Epithelial cell of alveolus of lung (primary cell): ENCODE measurements around the gene OXSR1. TPM values are rescaled to one million over a fixed set of nuclear protein-coding genes. Genes with fewer than 3 reads are reported as not detected.

ENCODE experiments used
- total RNA-seq: library from RNA; depleted of rRNA; stranded (reverse); fragments of >200 nt; gene quantifications from 2 replicates; pipeline ENCODE4 v1.2.1, GENCODE V29; 2015

The OXSR1 gene
- 23.2 and 41.9 TPM in 2 replicates for total RNA-seq

DNA sequence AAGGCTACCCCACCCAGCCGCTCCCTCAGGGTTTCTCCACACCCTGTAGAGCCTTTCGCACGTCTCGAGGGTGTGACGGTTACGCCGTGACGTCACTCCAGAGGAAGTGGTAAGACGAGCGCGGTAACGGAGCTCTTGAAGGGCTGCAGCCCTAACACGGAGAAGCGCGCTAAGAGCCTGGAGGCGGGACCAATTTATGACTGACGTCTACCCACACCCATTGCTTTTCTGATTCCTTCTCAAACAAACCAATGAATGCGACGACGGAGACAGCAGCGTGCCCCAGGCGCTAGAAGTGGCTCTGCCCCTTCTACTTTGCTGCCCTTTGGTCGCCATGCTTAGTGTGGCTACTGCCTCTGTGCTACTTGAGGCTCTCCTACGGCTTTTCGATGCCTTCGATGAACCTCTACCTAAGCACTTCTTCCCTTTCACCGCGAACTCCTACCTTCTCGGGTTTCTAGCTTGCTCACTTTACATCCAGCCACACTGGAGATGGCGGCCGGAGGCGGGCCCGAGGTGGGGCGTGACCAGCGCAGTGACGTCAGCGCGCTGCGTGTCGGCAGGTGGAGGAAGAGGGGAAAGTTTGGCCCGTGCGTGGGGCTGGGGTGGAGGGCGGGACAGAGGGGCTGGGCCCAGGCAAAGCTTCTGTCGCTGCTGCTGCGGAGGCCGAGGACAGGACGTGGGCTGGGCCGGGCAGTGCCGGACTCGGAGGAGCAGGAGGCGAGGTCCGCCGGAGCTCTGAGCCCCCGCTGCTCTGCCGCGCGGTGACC, at the start of gene OXSR1:
OXSR1 (plus strand) TSS at position 586 of the 770 bp plus-strand sequence. CDS start 340 bp downstream, outside the sequence.

DNA sequence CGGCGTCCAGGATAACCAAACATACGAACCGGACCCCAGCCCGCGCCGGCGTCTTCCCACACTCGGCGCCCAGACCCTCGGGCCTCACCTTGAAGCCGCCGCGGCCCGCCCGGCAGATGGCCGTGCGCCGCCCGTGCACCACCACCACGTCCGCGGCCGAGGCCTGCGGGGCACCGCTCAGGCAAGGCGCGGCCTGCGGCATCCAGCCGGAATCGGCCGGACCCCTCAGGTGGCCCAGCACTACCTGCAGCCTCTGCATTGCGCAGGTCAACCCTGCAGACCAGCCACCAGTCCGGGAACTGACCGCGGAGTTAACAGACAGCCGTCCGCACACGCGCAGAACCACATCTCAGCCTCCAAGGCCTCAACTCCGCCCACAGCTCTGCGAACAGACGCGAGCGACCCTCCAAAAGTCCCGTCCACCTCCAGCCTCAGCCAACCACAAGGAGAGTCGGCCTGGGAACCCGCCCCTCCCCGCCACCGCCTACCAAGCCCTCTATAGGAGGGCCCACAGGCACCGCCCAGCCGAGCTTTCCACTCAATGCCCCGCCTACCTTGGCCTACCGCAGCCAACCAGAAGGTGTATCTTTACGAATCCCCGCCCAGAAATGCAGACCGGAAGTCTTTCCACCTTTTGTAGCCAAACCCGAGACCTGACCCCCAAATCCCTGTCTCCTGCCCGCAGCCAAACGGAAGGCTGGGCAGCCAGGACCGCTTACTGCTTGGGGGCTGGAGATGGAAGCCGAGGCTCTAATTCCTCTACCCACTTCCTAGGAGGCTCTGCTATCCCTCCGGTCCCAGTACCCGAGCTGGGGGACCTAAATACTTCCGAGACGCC, 28.3 kb upstream of the OXSR1 start, which contains the start of gene ACAA1:
ACAA1 (minus strand) TSS at position 351 of the 838 bp plus-strand sequence; CDS start at position 259, 92 bp downstream.

DNA sequence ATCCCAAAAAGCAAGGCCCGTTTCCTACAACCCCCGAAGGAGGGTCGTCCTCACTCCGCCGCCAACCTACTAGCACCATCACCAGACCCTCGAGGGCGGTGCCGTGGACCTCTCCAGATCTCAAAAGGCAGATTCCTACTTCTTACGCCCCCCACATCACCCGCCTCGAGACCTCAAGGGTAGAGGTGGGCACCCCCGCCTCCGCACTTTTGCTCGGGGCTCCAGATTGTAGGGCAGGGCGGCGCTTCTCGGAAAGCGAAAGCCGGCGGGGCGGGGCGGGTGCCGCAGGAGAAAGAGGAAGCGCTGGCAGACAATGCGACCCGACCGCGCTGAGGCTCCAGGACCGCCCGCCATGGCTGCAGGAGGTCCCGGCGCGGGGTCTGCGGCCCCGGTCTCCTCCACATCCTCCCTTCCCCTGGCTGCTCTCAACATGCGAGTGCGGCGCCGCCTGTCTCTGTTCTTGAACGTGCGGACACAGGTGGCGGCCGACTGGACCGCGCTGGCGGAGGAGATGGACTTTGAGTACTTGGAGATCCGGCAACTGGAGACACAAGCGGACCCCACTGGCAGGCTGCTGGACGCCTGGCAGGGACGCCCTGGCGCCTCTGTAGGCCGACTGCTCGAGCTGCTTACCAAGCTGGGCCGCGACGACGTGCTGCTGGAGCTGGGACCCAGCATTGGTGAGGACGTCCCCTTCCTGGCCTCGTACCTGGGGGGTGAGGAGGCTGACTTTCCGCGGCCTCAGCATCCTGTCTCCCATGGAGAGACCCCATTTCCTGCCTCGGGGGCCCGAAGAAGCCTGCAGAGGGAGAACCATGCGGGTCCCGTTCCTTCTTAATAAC, 26.8 kb upstream of the OXSR1 start, which contains the start of gene MYD88:
MYD88 (plus strand) TSS at position 313 of the 842 bp plus-strand sequence; CDS start at position 353, 40 bp downstream.

DNA sequence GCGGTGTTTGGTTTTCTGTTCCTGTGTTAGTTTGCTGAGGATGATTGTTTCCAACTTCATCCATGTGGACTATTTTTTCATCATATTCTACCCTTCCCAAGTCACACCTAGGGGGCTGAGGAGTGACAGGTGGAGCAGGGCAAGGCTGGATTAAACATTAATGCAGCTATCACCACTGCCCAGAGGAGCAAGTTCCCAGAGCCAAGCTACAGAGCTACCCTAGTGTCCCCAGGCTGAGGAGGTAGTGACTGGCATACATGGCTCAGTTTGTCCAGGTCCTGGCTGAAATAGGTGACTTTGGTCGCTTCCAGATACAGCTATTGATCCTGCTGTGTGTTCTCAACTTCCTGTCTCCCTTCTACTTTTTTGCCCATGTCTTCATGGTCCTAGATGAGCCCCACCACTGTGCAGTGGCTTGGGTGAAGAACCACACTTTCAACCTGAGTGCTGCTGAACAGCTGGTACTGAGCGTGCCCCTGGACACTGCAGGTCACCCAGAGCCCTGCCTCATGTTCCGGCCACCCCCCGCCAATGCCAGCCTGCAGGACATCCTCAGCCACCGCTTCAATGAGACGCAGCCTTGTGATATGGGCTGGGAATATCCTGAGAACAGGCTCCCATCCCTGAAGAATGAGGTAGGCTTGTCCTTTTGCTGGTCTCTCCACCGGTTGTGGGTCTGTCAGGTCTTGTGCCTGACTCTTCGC, 100.4 kb downstream of the OXSR1 start, which contains the start of gene SLC22A13:
SLC22A13 (plus strand) TSS at position 209 of the 704 bp plus-strand sequence; CDS start at position 258, 49 bp downstream.

DNA sequence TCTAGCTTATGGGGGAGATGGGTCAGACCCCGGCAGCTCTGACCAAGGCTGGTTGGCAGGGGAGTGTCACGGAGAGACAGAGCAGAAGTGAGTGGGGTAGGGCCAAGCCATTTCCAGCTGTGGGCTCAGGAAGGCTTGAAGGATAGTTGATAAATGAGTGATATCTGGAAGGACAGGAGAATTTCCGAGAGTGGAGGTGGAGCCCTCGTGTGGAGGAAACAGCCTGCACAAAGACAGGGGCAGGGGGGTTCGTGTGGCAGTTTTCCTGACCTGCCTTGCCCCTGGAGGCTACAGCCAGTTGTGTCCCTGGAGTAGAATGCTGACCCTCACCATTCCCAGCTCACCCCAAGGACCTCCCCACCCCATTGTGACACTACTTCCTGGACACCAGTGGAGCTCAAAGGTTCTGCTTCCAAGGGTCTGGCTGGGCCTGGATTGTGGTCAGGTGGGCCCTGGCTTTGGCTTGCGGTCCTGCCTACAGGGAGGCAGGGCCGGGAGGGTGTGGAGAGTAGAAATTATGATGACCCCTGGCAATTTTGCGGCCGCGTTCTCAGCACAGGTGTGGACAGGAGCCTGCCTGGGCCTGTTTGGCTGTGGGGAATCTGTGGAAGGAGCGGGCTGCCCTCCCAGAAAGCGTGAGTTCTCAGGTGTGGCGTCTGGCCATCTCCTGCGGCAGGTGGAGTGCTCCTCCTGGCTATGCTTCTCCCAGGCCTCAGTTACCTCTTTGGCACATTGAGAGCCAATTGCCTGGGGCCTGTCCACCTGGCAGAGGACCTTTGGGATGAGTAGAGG, 116.8 kb downstream of the OXSR1 start, which contains the start of gene SLC22A14:
SLC22A14 (plus strand) TSS at position 400 of the 792 bp plus-strand sequence. CDS start 23,733 bp downstream, outside the sequence.

Other genes with a start within 250 kb of the OXSR1 start
- gene VILL, start 174.8 kb upstream of the OXSR1 start, total RNA-seq, result 2.7 and 5.5 TPM in 2 replicates
- 18.5 and 26.7 TPM in 2 replicates for gene PLCD1, start 135.9 kb upstream of the OXSR1 start, total RNA-seq
- gene DLEC1, start 126.3 kb upstream of the OXSR1 start, total RNA-seq, result 0.13 TPM in 1 of 2 replicates, not detected in the other
- gene ACAA1, start 28.4 kb upstream of the OXSR1 start, total RNA-seq, result 32.8 and 35.0 TPM in 2 replicates
- gene MYD88, start 26.9 kb upstream of the OXSR1 start, total RNA-seq, result 26.1 and 39.7 TPM in 2 replicates
- 0.26 and 1.6 TPM in 2 replicates for gene SLC22A13, start 100.3 kb downstream of the OXSR1 start, total RNA-seq
- 0.40 TPM in 1 of 2 replicates, not detected in the other for gene SLC22A14, start 116.8 kb downstream of the OXSR1 start, total RNA-seq
- 2.2 and 6.8 TPM in 2 replicates for gene XYLB, start 181.2 kb downstream of the OXSR1 start, total RNA-seq